Amniotic stem cell (primary cell): ENCODE measurements around the gene ZMYND15.
"Not testable (repeated sequence)": the region's sequence is repeated elsewhere in the genome, so short reads cannot be mapped to it uniquely, and the experiment has no call there.

Experiments
- DNase-seq: peaks from one replicate; lab custom pipeline; 2025; lab: John Stamatoyannopoulos, UW

The ZMYND15 gene, protein sequence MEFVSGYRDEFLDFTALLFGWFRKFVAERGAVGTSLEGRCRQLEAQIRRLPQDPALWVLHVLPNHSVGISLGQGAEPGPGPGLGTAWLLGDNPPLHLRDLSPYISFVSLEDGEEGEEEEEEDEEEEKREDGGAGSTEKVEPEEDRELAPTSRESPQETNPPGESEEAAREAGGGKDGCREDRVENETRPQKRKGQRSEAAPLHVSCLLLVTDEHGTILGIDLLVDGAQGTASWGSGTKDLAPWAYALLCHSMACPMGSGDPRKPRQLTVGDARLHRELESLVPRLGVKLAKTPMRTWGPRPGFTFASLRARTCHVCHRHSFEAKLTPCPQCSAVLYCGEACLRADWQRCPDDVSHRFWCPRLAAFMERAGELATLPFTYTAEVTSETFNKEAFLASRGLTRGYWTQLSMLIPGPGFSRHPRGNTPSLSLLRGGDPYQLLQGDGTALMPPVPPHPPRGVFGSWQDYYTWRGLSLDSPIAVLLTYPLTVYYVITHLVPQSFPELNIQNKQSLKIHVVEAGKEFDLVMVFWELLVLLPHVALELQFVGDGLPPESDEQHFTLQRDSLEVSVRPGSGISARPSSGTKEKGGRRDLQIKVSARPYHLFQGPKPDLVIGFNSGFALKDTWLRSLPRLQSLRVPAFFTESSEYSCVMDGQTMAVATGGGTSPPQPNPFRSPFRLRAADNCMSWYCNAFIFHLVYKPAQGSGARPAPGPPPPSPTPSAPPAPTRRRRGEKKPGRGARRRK

GRCh38 chr17:4739122-4740024 lies at the start of gene ZMYND15, which contains the start of gene CXCL16:
Gene ZMYND15 (plus strand): TSS chr17:4739833. CDS start chr17:4740549, 716 bp downstream.
Gene CXCL16 (minus strand): TSS chr17:4739928. CDS start chr17:4739339, 589 bp downstream.
- DNase-seq = no peak

DNA sequence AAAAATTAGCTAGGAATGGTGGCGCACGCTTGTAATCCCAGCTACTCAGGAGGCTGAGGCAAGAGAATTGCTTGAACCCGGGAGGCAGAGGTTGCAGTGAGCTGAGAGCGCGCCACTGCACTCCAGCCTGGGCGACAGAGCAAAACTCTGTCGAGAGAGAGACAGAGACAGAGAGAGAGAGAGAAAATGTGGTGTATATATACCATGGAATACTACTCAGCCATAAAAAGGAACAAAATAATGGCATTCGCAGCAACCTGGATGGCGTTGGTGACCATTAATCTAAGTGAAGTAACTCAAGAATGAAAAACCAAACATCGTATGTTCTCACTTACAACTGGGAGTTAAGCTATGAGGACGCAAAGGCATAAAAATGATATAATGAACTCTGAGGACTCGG lies 49.8 kb upstream of the ZMYND15 start:
- not testable (repeated sequence) for DNase-seq

DNA sequence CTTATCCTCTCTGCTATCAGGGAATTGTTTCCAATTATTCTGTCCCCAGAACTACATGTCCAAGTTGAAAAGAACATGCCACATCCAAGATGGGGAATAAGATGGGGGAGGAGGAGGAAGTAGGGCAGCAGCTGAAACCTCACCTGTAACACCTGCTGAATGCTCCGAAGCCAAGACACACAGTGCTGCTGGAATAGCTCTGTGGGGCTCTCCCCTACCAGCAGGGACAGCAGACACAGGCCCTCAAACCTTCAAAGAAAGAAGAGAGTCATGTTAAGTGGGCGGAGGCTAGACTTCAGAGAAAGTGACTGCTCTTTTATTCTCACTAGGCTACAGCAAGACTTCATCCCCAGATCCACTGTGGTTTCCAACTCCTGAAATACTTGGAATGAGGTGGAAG lies 48.9 kb upstream of the ZMYND15 start:
- DNase-seq = no peak

DNA sequence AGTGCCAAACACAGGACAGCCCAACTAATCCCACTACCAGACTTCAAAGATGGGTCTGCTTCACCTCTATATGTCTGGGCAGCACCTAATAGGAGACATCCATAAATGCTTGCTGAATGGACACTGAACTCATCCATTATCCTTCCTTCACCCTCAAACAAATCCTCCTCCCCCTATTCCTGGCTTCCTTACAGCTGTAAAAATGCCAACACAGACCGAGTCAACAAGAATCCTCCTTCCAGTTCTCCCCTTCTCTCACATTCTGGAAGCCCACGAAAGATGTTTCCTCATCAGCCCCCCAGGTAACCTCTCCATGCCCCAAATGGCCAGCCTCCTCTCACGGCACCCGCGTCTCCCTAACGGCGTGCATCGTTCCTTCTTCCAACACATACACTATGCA lies 47.9 kb upstream of the ZMYND15 start:
- no peak for DNase-seq

DNA sequence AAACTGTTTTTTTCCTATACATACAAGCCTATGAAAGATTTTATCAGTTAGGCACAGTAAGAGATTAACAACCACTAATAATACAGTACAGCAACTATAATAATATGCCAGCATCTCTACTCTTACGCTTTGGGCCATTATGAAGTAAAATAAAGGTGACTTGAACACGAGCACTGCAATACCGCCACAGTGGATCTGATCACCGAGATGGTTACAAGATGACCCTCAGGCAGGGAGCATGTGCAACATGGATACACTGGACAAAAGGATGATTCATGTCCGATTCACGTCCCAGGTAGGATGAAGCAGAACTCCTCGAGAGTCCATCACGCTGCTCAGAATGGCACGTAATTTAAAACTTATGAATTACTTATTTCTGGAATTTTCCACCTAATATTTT lies 46.2 kb upstream of the ZMYND15 start:
- no peak for DNase-seq

DNA sequence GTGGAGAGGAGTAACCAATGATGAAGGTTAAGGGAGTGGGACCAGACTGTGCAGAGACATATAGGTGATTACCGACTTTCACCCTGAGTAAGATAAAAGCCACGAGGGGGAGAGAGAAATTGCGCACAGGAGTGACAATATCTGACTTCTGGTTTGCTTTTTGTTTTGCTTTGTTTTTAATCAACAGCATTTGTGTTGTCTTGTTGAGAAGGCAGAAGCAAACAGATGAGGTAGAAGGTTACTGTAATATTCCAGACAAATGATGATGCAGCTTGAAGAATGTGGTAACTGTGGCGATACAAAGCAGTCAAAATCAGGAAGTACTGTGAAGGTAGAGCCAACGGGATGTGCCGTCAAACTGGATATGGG lies 43.2 kb upstream of the ZMYND15 start:
- no peak for DNase-seq

GRCh38 chr17:4699401-4700056 lies 40.1 kb upstream of the ZMYND15 start:
- DNase-seq = not testable (repeated sequence)

GRCh38 chr17:4701116-4701515 lies 38.5 kb upstream of the ZMYND15 start:
- DNase-seq = no peak

DNA sequence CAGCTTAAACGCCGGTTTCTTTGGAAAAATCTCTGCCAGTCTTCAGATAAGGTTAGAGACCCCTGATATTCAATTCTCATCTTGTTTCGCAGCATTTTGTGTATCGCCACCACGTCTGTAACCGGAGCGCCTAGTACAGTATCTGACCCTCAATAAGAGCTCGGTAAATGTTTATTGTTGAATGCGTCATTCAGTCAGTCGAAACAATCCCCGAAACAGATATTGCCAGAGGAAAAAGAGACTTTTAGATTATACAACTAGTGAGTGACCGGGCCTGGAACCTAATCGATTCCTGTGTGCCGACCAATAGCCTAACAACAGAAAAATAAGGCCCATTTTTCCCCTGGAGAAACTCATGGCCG lies 36.3 kb upstream of the ZMYND15 start:
- no peak for DNase-seq

DNA sequence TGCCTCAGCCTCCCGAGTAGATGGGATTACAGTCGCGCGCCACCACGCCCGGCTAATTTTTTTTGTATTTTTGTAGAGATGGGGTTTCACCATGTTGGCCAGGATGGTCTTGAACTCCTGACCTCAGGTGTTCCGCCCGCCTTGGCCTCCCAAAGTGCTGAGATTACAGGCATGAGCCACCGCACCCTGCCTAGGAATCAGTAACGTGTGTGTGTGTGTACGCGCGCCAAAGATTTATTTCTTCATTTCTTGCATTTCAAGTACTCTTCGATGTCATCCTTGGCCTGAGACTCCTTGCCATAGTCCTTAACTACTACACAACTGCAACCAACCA lies 35.1 kb upstream of the ZMYND15 start:
- DNase-seq = not testable (repeated sequence)

DNA sequence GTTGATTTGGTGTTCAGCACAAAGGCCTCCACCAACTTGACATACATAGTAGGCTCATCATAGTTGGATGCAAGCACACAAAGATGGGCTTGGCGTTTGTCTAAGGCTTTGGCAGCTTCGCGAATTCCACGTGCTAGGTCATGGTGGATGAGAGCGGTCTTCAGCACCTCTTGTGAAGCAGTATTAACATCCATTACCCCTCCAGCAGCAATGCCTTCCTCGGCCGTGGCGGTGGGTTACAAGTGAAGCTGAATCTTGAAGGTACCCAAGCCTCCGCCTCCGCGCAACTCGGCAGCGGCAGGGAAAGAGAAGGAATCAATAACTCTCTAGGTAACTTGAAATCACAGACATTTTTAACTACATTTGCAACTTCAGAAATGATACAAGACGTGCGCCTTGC lies 34.6 kb upstream of the ZMYND15 start:
- no peak for DNase-seq

GRCh38 chr17:4706121-4706520 lies 33.5 kb upstream of the ZMYND15 start:
- DNase-seq = no peak

GRCh38 chr17:4708436-4708835 lies 31.2 kb upstream of the ZMYND15 start:
- no peak for DNase-seq

GRCh38 chr17:4709794-4710692 lies 29.6 kb upstream of the ZMYND15 start, which contains the start of gene ARRB2:
Gene ARRB2 (plus strand): TSS chr17:4710632. CDS start chr17:4710722, 90 bp downstream.
- DNase-seq = peak; percentile 93

- DNase-seq = no peak
Measured at GRCh38 chr17:4710693-4711634, 28.7 kb upstream of the ZMYND15 start.

- no peak for DNase-seq
Measured at GRCh38 chr17:4711661-4712181, 27.9 kb upstream of the ZMYND15 start.

DNA sequence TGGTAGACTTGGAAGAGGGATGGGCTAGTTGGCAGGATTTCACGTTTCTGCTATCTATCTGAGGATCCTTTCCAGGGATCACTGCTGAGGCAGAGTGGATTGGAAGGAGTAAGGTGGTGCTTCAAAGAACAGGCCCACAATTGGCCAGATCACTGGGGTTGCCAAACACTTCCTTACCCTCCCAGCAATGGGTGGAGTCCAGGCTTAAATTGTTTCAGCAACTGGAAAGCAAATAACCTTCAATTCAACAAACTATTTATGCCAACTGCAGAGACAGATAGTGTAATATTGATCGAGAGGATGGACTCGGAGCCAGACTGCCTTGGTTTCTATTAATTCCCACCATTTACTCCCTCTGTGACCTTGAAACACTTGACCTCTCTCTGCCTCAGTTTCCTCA lies 27.1 kb upstream of the ZMYND15 start:
- no peak for DNase-seq

DNA sequence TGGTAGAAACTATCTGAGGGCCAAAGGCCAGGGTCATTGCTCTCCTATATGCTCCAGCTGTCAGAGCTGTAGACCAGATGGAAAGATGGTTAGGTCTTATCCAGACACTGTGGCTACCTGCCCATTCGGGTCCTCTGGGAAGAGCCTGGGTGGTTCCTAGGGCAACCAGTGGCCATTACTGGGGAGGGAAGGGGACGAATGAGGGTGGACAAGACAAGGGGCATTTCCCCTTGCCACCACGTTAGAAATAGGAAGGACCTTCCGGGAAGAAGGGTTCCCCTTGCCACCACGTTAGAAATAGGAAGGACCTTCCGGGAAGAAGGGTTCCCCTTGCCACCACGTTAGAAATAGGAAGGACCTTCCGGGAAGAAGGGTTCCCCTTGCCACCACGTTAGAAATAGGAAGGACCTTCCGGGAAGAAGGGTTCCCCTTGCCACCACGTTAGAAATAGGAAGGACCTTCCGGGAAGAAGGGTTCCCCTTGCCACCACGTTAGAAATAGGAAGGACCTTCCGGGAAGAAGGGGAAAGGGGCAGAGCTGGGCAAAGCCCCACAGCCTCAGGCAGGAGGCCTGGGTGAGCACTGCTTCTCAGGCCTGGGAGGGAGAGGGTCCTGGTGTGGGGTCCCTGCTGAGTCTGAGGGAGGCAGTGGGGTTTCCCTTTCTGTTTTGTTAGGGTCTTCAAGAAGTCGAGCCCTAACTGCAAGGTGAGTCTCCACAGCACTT lies 25.1 kb upstream of the ZMYND15 start:
- DNase-seq = not testable (repeated sequence)
